ENCODE results near the gene EFTUD2.

DNA sequence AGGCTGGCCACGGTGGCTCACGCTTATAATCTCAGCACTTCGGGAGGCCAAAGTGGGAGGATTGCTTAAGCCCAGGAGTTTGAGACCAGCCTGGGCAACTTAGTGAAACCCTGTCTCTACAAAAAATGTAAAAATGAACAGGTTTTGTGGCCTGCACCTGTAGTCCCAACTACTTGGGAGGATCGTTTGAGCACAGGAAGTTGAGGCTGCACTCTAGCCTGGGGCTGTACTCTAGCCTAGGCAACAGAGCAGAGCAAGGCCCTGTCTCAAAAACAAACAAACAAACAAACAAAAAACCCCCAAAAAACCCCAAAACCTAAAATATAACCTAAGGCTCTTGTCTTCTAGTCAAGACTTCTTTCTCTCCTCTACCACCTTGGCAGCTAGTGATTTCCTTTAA is 59.0 kb downstream of the EFTUD2 start:
- TF ChIP-seq, protein P1, sequence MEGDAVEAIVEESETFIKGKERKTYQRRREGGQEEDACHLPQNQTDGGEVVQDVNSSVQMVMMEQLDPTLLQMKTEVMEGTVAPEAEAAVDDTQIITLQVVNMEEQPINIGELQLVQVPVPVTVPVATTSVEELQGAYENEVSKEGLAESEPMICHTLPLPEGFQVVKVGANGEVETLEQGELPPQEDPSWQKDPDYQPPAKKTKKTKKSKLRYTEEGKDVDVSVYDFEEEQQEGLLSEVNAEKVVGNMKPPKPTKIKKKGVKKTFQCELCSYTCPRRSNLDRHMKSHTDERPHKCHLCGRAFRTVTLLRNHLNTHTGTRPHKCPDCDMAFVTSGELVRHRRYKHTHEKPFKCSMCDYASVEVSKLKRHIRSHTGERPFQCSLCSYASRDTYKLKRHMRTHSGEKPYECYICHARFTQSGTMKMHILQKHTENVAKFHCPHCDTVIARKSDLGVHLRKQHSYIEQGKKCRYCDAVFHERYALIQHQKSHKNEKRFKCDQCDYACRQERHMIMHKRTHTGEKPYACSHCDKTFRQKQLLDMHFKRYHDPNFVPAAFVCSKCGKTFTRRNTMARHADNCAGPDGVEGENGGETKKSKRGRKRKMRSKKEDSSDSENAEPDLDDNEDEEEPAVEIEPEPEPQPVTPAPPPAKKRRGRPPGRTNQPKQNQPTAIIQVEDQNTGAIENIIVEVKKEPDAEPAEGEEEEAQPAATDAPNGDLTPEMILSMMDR (IDR thresholded peaks at IDR 0.05; ENCODE audit: low read length), result no peak
- TF ChIP-seq EZH2 (IDR thresholded peaks at IDR 0.05; ENCODE audit: borderline replicate concordance, low read length), result no peak
